H1 (cell line): ENCODE results near the gene RASSF10. TPM values are rescaled to one million over a fixed set of nuclear protein-coding genes. Genes with fewer than 3 reads are reported as not detected.

ENCODE experiments used
- CHD7 ChIP-seq: fragments of 300-600 bp; sonication (generic); IDR thresholded peaks from 2 replicates; pipeline ENCODE4 v1.7.1; 2012; ENCODE audit warnings: low read length, moderate library complexity, mild to moderate bottlenecking, inconsistent platforms; ENCODE audit not compliant: insufficient replicate concordance
- SAP30 ChIP-seq: fragments of 300-600 bp; sonication (generic); IDR thresholded peaks from 2 replicates; pipeline ENCODE4 v1.7.1; 2012; ENCODE audit warnings: low read length, moderate library complexity, mild to moderate bottlenecking, inconsistent platforms; ENCODE audit not compliant: insufficient read depth, insufficient replicate concordance
- polyA plus RNA-seq, 7 experiments: library from polyadenylated mRNA; depleted of rRNA in 3 of 7; stranded (reverse) in 5 of 7; unstranded in 2 of 7; fragments of >200 nt in 5 of 7; fragments of 200-250 nt in 2 of 7; gene quantifications; 1 replicate in 5 of 7; 2 replicates in 1 of 7; 4 replicates in 1 of 7; pipeline versions ENCODE4 v1.2.1 to v1.2.3, GENCODE V29; 2011 to 2013; ENCODE audit warnings: missing spikeins in 2 of 7, mixed read lengths in 2 of 7
- total RNA-seq: library from RNA; stranded (reverse); fragmentation: NEBNext Ultra II Directional; extraction: Animal tissue kit (Norgen Biotek cat#: 25700); gene quantifications from 2 replicates; pipeline ENCODE4 v1.2.1, GENCODE V29; 2021

The RASSF10 gene
- total and polyA plus RNA-seq, 2 of the 8 experiments (the other 6 are each of a cell fraction or from before 2014, with no cell fraction given) = 0.51 to 1.8 TPM

DNA sequence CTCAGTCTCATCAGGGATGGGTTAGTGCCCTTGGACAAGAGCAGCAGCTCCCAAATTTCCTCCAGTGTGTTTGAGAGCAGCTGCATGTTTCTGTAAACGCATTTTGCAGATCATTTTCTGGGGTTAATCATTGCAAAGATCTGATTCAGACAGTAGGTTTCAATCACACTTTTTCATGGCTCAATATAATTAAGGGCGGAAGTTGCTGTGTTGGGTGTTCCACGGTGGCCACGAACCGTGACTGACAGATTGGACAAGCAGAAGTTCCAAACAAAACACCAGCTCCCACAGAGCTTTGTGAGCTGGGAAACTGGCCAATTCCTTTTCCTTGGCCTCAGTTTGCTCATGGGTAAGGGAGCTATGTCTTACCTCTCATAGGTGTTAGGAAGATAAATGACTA is 8.4 kb upstream of the RASSF10 start (continued):
- TF ChIP-seq CHD7 (no peak), SAP30 (no peak)
